GM19372 (cell line): Measurements from ENCODE around the gene FXR1.
A peak's percentile ranks its signal among the peaks of the same experiment; 100 is the strongest.
"Not testable (repeated sequence)": the region's sequence is repeated elsewhere in the genome, so short reads cannot be mapped to it uniquely, and the experiment has no call there.

ENCODE experiments used
- ATAC-seq: cut with Tn5 transposase; IDR thresholded peaks from one replicate; pipeline ENCODE4 v1.9.1; 2021; ENCODE audit warnings: mild to moderate bottlenecking, low read depth, moderate library complexity; ENCODE audit not compliant: unreplicated experiment

The FXR1 gene

GRCh38 chr3:180912304-180913296 lies at the start of gene FXR1:
Gene FXR1 (plus strand): TSS chr3:180912670. CDS start chr3:180912686, 16 bp downstream.
- peak; percentile 98 for ATAC-seq

GRCh38 chr3:180870008-180870699 lies 42.3 kb upstream of the FXR1 start:
- no peak for ATAC-seq

GRCh38 chr3:180871901-180872300 lies 40.6 kb upstream of the FXR1 start:
- no peak for ATAC-seq

GRCh38 chr3:180872430-180872829 lies 40.0 kb upstream of the FXR1 start:
- not testable (repeated sequence) for ATAC-seq

GRCh38 chr3:180875124-180875698 lies 37.3 kb upstream of the FXR1 start:
- ATAC-seq = no peak

GRCh38 chr3:180881065-180881801 lies 31.2 kb upstream of the FXR1 start:
- no peak for ATAC-seq

GRCh38 chr3:180882115-180882514 lies 30.4 kb upstream of the FXR1 start:
- ATAC-seq = no peak

- ATAC-seq = no peak
Measured at GRCh38 chr3:180888992-180889560, 23.4 kb upstream of the FXR1 start.

- no peak for ATAC-seq
Measured at GRCh38 chr3:180898572-180898971, 13.9 kb upstream of the FXR1 start.

- no peak for ATAC-seq
Measured at GRCh38 chr3:180909369-180910127, 2.9 kb upstream of the FXR1 start.

GRCh38 chr3:180910823-180911222 lies 1.6 kb upstream of the FXR1 start:
- no peak for ATAC-seq

- peak; percentile 4 for ATAC-seq
Measured at GRCh38 chr3:180911876-180912303, 580 bp upstream of the FXR1 start.

GRCh38 chr3:180913581-180914404 lies 1.3 kb downstream of the FXR1 start:
- ATAC-seq = no peak

GRCh38 chr3:180918542-180918941 lies 6.1 kb downstream of the FXR1 start:
- ATAC-seq = no peak

- ATAC-seq = no peak
Measured at GRCh38 chr3:180922242-180922641, 9.8 kb downstream of the FXR1 start.

GRCh38 chr3:180923561-180923960 lies 11.1 kb downstream of the FXR1 start:
- no peak for ATAC-seq

- ATAC-seq = no peak
Measured at GRCh38 chr3:180926526-180926925, 14.1 kb downstream of the FXR1 start.

- no peak for ATAC-seq
Measured at GRCh38 chr3:180929376-180929775, 16.9 kb downstream of the FXR1 start.
